Heart left ventricle (tissue), 16 donors: Measurements from ENCODE around the gene PML. TPM values are rescaled to one million over a fixed set of nuclear protein-coding genes. Genes with fewer than 3 reads are reported as not detected.

Experiments
- ATAC-seq, 4 donors: fragments of 200-7000 bp; cut with Tn5 transposase; one replicate each; pipeline ENCODE4 v1.9.1; 2020 to 2022; ENCODE audit warnings: moderate library complexity in 4 of 4, mild to moderate bottlenecking in 3 of 4, moderate number of reproducible peaks in 1 of 4
- DNase-seq, 5 donors: peaks; one replicate each; pipeline ENCODE4 v3.0.0-alpha.2; 2020
- H3K27ac ChIP-seq, 12 donors: fragments of 200-600 bp; sonication (generic) in 4 of 12; one replicate each; pipeline versions ENCODE4 v1.5.0 to v1.8.0; 2016 to 2022; ENCODE audit warnings: mild to moderate bottlenecking in 2 of 12
- H3K27me3 ChIP-seq, 9 donors: fragments of 200-600 bp; sonication (generic) in 2 of 9; one replicate each; pipeline versions ENCODE4 v1.5.1 to v1.8.0; 2016 to 2022; ENCODE audit warnings: mild to moderate bottlenecking in 3 of 9
- H3K36me3 ChIP-seq, 9 donors: fragments of 200-600 bp; sonication (generic) in 2 of 9; one replicate each; pipeline versions ENCODE4 v1.5.0 to v1.8.0; 2018 to 2022; ENCODE audit warnings: mild to moderate bottlenecking in 2 of 9
- H3K4me1 ChIP-seq, 12 donors: fragments of 200-600 bp; sonication (generic) in 4 of 12; one replicate each; pipeline versions ENCODE4 v1.5.0 to v1.8.0; 2016 to 2022; ENCODE audit warnings: mild to moderate bottlenecking in 3 of 12
- H3K4me3 ChIP-seq, 12 donors: fragments of 200-600 bp; sonication (generic) in 4 of 12; one replicate each; pipeline versions ENCODE4 v1.5.0 to v1.8.0; 2017 to 2022; ENCODE audit warnings: mild to moderate bottlenecking in 9 of 12, moderate library complexity in 4 of 12
- H3K9me3 ChIP-seq, 12 donors: fragments of 200-600 bp; sonication (generic) in 4 of 12; one replicate each; pipeline versions ENCODE4 v1.5.0 to v1.8.0; 2016 to 2022; ENCODE audit warnings: mild to moderate bottlenecking in 1 of 12
- POLR2A ChIP-seq, 2 donors: fragments of 450-650 bp; IDR thresholded peaks; one replicate each; pipeline ENCODE4 v1.6.1; 2017; ENCODE audit warnings: antibody characterized with exemption in 2 of 2, mild to moderate bottlenecking in 2 of 2, moderate library complexity in 2 of 2
- WGBS, 4 donors: extraction: QIAGEN DNeasy Blood & Tissue Kit in 2 of 4; methylation state at CpG; one replicate each; pipeline versions ENCODE4 v1.1.5 to v1.1.7; 2013 to 2018; 5-methylcytosine and 5-hydroxymethylcytosine counted together
- intact Hi-C, 10 donors: fragments of 100-400 bp; cut with DNase I; formaldehyde crosslinking; loops; one replicate each; pipeline versions ENCODE4 v1.11.1 to v1.14.2; 2022
- polyA plus RNA-seq, 2 donors: library from polyadenylated mRNA; stranded (reverse); fragments of 200-250 nt; gene quantifications; one replicate each; pipeline ENCODE4 v1.2.3, GENCODE V29; 2013
- total RNA-seq, 9 donors: library from RNA; depleted of rRNA in 2 of 9; stranded (reverse); fragments of >200 nt in 2 of 9; fragmentation: NEBNext Ultra II Directional in 3 of 9; extraction: Animal tissue kit (Norgen Biotek cat#: 25700) in 3 of 9; gene quantifications; one replicate each; pipeline versions ENCODE4 v1.1.0 to v1.2.4, GENCODE V29; 2016 to 2023
- TF ChIP-seq, protein P1 (sequence below), 12 donors: fragments of 200-600 bp; sonication (generic) in 4 of 12; IDR thresholded peaks; one replicate each; pipeline versions ENCODE4 v1.5.0 to v1.8.0; 2018 to 2022; ENCODE audit warnings: antibody characterized with exemption in 12 of 12, mild to moderate bottlenecking in 5 of 12
- donor health status: ischemic (EF 13 %, LVEDD 7.1; RV severe dilation, severe dysfunction).
- donor health status: healthy with polysubstance abuse.
- donor health status: DM: no; HTN: yes; CAD: no.
- donor health status: DM: no; HTN: no; CAD: no.
- donor health status: ischemic (EF 25% LVEDD 6.9; RV normal size, moderate dysfunction).
- donor health status: ischemic (EF 25% LVEDD 5.7; RV mildly dilated, moderate dysfunction).
- donor health status: healthy.
- donor health status: DM: yes; HTN: yes; CAD: no.
- donor health status: ischemic (EF 35%, LVEDD 5.7; RV mildly dilated, moderate dysfunction).
- donor health status: nonischemic (EF 11% LVEDD 7.7; RV severe dilation, severe dysfunction).
- donor health status: DM: yes; HTN: yes; CAD: no.
- donor health status: PGD.
- donor health status: ischemic (EF 29% LVEDD 5.4; RV normal size, mild dysfunction).
- donor health status: nonischemic (EF 23%, LVEDD 6.1; RV moderate dilation, normal function).

Gene PML
- total and polyA plus RNA-seq, 11 donors: 17.0 to 68.7 (median 25.4) TPM

DNA sequence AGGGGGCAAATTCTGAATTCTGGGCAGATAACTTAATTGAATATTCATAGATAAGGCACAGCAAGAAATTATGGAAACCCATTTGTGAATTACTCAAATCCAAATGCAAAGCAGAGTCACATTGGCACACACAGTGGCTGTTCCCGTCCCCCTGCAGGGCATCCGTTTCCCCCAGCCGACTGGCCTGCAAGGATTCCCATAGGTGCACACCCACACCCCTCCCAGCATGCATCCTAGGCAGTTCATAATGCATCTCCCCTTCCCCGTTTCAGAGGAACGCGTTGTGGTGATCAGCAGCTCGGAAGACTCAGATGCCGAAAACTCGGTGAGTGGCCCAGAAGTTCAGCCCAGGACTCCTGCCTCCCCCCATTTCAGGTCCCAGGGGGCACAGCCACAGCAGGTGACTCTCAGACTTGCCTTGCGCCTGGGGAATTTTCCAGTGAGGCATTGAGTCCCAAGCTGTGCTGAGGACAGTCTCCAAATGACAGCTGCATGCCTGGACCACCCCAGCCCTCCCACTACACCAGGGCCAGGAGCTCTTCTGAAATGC is 39.8 kb downstream of the PML start:
- WGBS, 4 donors: 84 to 93% (median 90%) methylated on average over 9 to 10 of the region's 10 CpGs
- TF ChIP-seq POLR2A (IDR thresholded peaks at IDR 0.05): no peak
- TF ChIP-seq, protein P1, sequence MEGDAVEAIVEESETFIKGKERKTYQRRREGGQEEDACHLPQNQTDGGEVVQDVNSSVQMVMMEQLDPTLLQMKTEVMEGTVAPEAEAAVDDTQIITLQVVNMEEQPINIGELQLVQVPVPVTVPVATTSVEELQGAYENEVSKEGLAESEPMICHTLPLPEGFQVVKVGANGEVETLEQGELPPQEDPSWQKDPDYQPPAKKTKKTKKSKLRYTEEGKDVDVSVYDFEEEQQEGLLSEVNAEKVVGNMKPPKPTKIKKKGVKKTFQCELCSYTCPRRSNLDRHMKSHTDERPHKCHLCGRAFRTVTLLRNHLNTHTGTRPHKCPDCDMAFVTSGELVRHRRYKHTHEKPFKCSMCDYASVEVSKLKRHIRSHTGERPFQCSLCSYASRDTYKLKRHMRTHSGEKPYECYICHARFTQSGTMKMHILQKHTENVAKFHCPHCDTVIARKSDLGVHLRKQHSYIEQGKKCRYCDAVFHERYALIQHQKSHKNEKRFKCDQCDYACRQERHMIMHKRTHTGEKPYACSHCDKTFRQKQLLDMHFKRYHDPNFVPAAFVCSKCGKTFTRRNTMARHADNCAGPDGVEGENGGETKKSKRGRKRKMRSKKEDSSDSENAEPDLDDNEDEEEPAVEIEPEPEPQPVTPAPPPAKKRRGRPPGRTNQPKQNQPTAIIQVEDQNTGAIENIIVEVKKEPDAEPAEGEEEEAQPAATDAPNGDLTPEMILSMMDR (IDR thresholded peaks at IDR 0.05): no peak
- Histone ChIP-seq H3K4me1 (peaks cover 0 to 36% (median 17%) of the 10 kb centered on the region in 12 donors), H3K36me3 (peaks cover 0 to 88% (median 59%) of the 10 kb centered on the region in 9 donors), H3K27me3 (no peaks in the 10 kb centered on the region), H3K4me3 (no peak overlapping the region), H3K9me3 (no peaks in the 10 kb centered on the region), H3K27ac (no peak overlapping the region)
- no peak for DNase-seq
- no peak for ATAC-seq
- intact Hi-C loops: loop anchor here in 1 of 10 donors (10.0 kb wide), 1 partner anchor 59 kb away; no protein-coding TSS in a partner anchor

DNA sequence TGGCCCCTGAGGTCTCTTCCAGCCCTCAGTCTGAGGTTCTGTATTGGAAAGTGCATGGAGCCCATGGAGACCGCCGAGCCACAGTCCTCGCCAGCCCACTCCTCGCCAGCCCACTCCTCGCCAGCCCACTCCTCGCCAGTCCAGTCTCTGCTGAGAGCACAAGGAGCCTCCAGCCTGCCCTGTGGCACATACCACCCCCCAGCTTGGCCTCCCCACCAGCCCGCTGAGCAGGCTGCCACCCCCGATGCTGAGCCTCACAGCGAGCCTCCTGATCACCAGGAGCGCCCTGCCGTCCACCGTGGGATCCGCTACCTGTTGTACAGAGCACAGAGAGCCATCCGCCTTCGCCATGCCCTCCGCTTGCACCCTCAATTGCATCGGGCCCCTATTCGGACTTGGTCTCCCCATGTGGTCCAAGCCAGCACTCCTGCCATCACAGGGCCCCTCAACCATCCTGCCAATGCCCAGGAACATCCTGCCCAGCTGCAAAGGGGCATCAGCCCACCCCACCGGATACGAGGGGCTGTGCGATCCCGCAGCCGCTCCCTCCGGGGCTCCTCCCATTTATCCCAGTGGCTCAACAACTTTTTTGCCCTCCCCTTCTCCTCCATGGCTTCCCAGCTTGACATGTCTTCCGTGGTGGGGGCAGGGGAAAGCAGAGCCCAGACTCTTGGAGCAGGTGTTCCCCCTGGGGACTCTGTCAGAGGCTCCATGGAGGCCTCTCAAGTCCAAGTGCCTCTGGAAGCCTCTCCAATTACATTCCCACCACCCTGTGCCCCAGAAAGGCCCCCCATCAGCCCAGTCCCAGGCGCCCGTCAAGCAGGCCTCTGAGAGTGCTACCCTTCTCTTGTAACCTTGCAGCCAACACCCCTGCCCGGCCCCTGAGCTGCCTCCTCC is 40.9 kb downstream of the PML start:
- H3K36me3 ChIP-seq: peaks cover 0 to 77% (median 51%) of the 10 kb centered on the region in 9 donors
- ATAC-seq (no peak), DNase-seq (no peak)
- no peak overlapping the region for H3K27ac ChIP-seq
- peaks cover 3 to 47% (median 28%) of the 10 kb centered on the region in 12 donors for H3K4me1 ChIP-seq
- TF ChIP-seq, protein P1 (IDR thresholded peaks at IDR 0.05): no peak
- TF ChIP-seq POLR2A (IDR thresholded peaks at IDR 0.05): no peak
- intact Hi-C loops: loop anchor here in 6 of 10 donors (1.0 to 10.0 kb wide), 6 partner anchors 33 to 63 kb away; no protein-coding TSS in a partner anchor
- 92 to 94% (median 93%) methylated on average over 28 of the region's 28 CpGs for WGBS, 4 donors
- H3K27me3 ChIP-seq: no peaks in the 10 kb centered on the region
- no peaks in the 10 kb centered on the region for H3K9me3 ChIP-seq
- no peak overlapping the region for H3K4me3 ChIP-seq

DNA sequence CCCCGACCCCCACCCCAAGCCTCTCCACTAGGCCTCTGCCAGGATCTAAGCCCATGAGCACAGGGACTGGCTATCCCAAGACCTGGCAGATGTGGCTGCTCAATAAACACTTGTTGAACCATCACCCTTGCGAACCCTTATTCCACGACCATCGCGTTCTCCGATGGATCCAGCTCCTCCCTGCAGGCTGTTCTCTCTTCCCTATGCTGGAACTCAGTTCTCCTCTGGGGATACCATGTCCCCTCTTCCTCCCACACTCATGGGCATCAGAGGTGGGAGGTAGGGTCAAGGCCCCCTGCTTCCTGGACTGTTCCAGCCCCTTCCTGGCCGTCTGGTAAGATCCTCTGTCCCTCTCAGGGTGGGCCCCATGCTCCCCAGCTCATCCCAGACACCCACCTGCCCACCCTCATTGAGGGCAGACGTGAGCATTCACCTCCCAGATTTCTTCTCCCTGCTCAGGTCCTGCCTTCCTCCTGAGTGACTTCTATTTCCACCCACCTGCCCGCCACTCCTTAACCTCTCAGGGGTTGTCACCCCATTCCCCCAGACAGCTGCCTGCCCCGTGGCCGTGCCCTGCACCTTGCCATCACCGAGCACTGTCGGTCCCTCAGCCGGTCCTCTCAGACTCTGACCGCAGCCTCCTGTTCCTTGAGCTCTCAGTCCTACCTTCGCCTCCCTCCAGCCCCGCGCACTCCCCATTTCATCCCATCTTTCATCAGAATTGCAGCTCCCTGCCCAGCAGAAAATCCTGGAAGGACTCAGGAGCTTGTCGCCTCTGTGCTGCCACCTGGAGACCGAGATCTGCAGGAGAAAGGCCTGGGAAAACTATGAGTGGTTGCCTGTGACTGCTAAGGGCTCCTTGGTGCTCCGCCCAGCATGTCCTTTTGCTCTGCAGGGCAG is 42.0 kb downstream of the PML start:
- Histone ChIP-seq H3K4me3 (no peak overlapping the region), H3K9me3 (no peaks in the 10 kb centered on the region), H3K27ac (peak overlapping the region in 1 of 12 donors; percentile 19), H3K27me3 (no peaks in the 10 kb centered on the region), H3K4me1 (peaks cover 3 to 58% (median 36%) of the 10 kb centered on the region in 12 donors), H3K36me3 (peaks cover 0 to 69% (median 48%) of the 10 kb centered on the region in 9 donors)
- intact Hi-C loops: loop anchor here in 6 of 10 donors (1.0 to 10.0 kb wide), 6 partner anchors 34 to 64 kb away; no protein-coding TSS in a partner anchor
- 73 to 75% (median 75%) methylated on average over 21 of the region's 21 CpGs for WGBS, 4 donors
- ATAC-seq (peak in 2 of 4 donors; percentile 23 to 54), DNase-seq (peak in 2 of 5 donors; percentile 61 to 71)
- TF ChIP-seq, protein P1 (IDR thresholded peaks at IDR 0.05): peak in 11 of 12 donors; percentile 30 to 68 (median 56)
- no peak for TF ChIP-seq POLR2A (IDR thresholded peaks at IDR 0.05)
